GM18511 (cell line): ENCODE results near the gene PSME4.
"Not testable (repeated sequence)": the region's sequence is repeated elsewhere in the genome, so short reads cannot be mapped to it uniquely, and the experiment has no call there.

Experiments used
- ATAC-seq: cut with Tn5 transposase; IDR thresholded peaks from one replicate; pipeline ENCODE4 v1.9.1; 2021; ENCODE audit warnings: mild to moderate bottlenecking, moderate library complexity; ENCODE audit not compliant: unreplicated experiment

The PSME4 gene

DNA sequence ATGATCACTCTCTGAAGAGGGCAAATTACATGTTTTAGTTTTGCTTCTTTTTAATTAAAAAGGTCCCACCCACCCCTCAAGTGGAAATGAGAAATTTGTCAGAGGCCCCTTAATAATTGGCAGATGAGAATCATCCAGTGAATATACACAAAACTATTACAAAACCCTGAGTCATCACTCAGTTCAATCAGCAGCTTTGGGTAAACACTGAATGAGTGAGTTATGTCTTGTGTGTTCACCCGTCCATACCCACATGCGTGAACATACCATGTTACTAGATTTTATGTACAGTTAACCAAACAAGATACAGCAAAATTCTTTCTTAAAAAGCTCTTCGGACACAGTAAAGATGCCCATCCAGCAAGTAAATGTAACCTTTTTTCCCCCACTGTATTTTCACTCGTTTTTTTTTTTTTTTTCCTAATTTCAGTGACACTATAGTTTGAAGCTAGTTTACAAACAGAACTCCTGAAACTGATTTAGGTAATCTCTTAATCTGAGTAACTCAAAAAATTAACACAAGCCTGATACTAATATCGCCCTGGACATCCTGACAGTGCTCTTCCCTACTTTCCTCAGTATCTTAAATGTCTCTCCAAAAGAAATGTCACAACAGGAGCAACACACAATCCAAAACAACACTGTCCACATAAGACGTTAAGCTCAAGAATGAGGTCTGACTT lies 1.4 kb downstream of the PSME4 start:
- ATAC-seq, result peak; percentile 1

GRCh38 chr2:53964987-53965687 lies 5.7 kb downstream of the PSME4 start:
- no peak for ATAC-seq

- ATAC-seq, result peak; percentile 32
These were observed 6.4 kb downstream of the PSME4 start for GRCh38 chr2:53964257-53964952.

DNA sequence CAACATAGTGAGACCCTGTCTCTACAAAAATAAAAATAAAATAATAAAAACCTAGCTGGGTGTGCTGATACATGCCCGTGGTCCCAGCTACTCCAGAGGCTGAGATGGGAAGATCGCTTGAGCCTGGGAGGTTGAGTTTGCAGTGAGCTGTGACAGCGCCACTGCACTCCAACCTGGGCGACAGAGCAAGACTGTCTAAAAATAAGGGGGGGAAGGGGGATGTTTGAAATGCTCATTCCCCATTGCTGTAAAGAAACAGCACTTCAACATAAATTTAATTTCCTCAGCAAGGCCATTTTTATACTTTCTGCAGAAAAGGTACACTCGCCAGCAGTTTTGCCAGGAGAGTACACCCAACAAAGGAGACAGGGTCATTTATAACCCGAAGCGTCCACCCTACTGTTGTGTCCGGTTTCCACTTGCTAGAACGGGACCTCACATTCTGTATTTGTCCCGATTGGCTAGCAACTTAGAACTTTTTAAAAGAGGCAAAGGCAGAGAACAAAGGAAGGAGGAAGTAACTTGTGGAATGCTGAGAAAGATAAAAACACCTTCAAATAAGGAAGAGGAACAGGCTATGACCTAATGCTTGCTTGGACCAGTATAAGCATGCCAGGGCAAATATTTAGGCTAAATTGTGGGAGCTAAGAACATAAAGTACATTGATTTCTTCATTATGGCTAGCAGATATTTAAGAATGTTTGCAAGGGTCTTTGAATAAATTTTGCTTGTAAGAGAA lies 9.1 kb downstream of the PSME4 start:
- not testable (repeated sequence) for ATAC-seq

DNA sequence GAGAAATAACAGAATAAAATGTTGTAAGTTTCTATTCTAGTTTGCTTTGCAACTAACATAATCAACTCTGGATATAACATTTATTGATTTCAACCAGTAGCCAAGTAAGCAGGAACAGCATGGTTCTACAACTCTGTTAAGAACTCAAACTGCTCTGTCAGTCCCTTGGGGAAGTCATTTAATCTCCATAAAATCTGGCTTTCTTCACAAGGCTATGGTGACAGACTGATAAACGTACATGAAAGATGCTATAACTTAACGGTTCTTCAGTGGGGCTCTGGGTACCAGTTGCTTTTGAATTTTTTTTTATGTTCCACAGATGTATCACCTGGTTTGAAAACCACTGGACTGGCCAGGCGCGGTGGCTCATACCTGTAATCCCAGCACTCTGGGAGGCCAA lies 10.3 kb downstream of the PSME4 start:
- ATAC-seq, result no peak

GRCh38 chr2:53958443-53958842 lies 12.3 kb downstream of the PSME4 start:
- no peak for ATAC-seq

GRCh38 chr2:53952519-53952918 lies 18.3 kb downstream of the PSME4 start:
- no peak for ATAC-seq

- peak; percentile 68 for ATAC-seq
These were observed 21.3 kb downstream of the PSME4 start for GRCh38 chr2:53949457-53949856.

DNA sequence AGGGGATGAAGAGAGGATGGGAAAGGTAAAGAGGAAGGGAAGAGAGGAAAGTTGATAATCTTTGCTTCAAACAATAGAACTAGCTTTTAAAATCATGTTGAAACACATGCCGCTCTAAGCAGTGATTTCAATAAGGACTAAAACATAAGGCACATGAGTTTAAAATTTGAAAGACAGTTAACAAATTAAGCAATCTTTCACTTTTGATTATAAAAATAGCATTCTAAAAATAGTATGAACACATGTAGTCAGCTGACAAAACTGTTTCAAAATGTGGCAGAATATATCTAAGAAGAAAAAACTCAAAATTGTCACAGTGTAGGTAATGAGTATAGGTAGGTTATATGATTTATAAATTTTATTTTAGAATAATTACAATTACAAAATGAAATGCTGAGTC lies 25.3 kb downstream of the PSME4 start:
- no peak for ATAC-seq

GRCh38 chr2:53944542-53944941 lies 26.3 kb downstream of the PSME4 start:
- no peak for ATAC-seq

- peak; percentile 53 for ATAC-seq
These were observed 28.5 kb downstream of the PSME4 start for GRCh38 chr2:53942280-53942679.

DNA sequence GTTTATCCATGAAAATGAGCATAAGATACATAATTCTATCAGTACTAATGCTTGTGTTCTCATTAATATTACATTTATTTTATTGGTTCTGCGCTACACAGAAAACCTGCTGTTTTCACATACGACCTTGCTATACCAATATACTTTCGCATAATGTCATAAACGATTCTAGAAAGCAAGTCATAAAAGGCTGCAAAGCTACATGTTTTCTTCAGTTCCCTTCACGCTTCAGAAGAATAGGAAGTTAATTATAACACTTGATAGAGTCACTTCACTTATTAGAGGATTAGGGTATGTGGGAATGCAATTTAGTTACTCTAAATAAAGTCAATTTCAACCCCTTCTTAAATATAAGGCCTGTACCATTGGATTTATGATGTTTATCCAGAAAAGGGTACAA lies 29.0 kb downstream of the PSME4 start:
- ATAC-seq, result peak; percentile 86

DNA sequence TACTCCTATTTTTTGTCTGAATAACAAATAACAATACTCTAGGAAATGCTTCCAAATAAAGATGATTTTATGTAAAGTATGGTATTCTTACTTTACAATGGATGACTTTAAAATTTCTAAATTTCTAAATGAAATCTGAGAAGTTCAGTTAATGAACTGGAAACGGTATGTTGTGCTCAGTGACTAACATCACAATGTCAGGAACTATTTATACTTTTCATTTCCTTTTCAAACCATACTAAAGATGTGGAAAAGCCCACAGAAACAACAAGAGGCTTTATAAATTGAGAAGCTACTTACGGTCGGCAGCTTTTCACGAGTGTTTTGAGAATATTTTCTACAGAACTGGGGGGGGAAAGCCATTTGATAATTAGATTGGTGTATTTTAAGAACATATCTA lies 31.1 kb downstream of the PSME4 start:
- no peak for ATAC-seq

DNA sequence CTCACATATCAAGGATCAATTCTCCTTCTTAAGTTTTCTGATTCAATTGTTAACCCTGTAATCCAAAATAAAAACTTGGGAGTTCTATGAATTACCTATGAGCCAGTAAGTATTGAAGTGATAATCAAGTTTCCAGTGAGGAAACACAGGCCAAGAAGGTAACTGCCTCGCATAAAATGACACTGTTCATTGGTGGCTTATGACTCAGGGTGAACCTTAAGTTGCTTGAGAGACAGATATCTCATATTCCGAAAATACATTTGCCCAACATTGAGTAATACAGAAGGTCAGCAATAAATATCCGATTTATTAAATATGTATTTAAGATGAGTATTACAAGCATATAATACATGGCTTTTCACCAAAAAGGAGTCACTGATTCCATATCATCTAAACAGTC lies 31.9 kb downstream of the PSME4 start:
- ATAC-seq, result no peak

- ATAC-seq, result no peak
These were observed 37.5 kb downstream of the PSME4 start for GRCh38 chr2:53933329-53933728.

DNA sequence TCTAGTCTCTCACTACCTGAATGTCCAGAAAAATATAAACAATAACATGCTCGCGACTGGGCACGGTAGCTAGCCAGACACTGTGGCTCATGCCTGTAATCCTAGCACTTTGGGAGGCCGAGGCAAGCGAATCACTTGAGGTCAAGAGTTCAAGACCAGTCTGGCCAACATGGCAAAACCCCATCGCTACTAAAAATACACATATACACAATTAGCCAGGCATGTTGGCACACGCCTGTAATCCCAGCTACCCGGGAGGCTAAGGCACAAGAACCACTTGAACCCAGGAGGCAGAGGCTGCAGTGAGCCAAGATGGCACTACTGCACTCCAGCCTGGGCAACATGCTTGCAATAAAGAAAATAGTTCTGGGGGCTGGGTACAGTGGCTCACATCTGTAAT lies 44.5 kb downstream of the PSME4 start:
- ATAC-seq, result not testable (repeated sequence)

- ATAC-seq, result peak; percentile 94
These were observed 57.1 kb downstream of the PSME4 start for GRCh38 chr2:53913721-53914120.

- ATAC-seq, result no peak
These were observed 59.2 kb downstream of the PSME4 start for GRCh38 chr2:53911434-53912189.

- no peak for ATAC-seq
These were observed 63.2 kb downstream of the PSME4 start for GRCh38 chr2:53907582-53907981.

DNA sequence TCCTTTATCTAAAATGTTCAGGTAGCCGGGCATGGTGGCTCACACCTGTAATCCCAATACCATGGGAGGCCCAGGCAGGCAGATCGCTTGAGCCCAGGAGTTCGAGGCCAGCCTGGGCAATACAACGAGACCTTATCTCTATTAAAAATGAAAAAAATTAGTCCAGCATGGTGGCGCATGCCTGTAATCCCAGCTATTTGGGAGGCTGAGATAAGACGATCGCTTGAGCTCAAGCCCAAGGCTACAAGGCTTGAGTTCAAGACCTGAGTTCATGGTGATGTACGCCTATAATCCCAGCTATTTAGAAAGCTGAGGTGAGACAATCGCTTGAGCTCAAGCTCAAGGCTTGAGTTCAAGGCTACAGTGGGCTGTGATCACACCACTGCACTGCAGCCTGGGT lies 65.4 kb downstream of the PSME4 start:
- no peak for ATAC-seq

GRCh38 chr2:53903011-53903410 lies 67.8 kb downstream of the PSME4 start:
- no peak for ATAC-seq
